GM21717 (cell line): ENCODE data around the gene TRANK1.
A peak's percentile ranks its signal among the peaks of the same experiment; 100 is the strongest.

Experiments used
- ATAC-seq: cut with Tn5 transposase; IDR thresholded peaks from one replicate; pipeline ENCODE4 v1.9.1; 2021; ENCODE audit warnings: mild to moderate bottlenecking, moderate library complexity; ENCODE audit not compliant: unreplicated experiment

TRANK1 gene

DNA sequence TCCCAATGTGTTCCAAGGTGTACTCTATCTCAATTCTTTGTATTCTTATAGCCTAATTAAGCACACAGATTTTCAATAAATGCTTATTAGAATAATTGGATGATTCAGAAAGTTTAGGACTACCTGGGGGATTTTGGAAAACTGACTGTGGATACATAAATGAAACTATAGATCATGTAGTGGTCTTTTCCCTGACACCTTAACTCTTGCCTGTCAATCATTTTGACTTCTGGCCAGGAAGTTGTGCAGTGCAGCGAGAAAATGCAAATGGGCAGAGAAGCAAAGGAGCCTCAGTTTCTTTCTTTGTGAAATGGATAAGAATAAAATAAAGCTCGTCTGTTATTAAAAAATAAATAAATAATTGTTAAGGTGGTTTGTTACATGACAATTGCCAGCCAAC is 133.1 kb downstream of the TRANK1 start:
- no peak for ATAC-seq

DNA sequence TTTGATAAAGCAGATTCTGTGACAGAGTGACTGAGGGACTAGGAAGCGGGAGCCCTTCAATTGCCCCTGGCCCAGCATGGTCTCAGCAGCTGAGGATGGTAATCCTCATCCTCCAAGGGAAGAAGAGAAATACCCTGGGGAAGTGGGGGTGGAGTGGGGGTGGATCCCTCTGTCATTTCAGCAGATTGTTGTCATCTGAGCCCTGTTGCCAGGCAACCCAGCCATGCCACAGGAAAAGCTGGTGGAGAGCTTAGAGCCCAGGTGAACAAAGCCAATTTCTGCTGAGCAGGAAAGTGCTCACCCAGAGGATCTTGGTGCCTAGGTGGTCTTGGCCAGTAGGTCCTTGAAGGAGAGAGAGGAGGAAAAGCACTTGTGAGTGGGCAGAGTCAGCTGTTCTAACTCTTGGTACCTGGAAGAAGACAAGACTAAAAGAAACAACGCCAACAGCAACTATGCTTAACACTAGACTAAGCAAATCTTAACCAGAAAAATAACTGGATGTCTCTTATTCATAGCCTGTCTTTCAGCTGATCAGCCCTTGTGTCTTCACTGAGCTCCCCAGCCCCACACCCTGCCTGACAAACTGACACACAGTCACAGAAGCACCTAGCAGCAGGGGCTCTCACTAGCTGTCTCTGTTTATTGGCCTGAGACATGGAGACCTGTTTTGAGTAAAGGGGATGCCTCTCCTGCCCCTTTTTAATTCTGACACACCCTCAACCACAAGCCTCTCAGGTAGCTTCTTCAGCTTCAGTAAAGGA is 140.4 kb downstream of the TRANK1 start:
- ATAC-seq: no peak

DNA sequence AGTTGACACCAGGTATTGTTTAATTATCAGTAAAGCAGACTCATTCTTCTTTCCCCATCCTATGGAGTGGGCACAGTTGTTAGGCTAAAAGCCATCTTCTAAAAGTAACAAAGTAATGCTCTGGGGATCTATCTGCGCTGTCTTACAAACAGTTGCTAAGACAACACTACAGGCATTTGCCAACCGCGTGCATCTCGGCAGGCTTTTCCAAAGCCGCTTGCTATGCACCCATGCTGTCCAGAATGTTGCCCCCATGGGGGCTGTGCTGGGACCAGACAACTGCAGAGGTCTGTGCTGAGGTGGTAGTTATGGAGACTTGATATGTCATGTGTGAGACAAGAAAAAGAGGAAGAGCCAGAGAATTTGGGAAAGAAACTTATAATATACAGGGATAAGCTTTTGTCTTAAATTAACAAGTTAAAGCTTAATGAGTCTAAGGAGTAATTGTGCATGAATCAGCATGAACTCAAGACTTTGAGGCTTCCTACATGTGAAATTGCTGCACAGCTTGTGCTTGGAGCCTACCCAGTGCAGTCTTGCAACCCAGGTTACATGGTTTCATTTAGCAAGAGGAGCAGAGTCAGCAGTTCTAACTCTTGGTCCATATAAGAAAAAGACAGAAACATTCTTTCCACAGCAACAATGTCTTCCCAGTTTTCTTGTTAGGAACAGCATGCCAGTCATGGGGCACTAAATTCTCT is 141.6 kb downstream of the TRANK1 start:
- no peak for ATAC-seq

DNA sequence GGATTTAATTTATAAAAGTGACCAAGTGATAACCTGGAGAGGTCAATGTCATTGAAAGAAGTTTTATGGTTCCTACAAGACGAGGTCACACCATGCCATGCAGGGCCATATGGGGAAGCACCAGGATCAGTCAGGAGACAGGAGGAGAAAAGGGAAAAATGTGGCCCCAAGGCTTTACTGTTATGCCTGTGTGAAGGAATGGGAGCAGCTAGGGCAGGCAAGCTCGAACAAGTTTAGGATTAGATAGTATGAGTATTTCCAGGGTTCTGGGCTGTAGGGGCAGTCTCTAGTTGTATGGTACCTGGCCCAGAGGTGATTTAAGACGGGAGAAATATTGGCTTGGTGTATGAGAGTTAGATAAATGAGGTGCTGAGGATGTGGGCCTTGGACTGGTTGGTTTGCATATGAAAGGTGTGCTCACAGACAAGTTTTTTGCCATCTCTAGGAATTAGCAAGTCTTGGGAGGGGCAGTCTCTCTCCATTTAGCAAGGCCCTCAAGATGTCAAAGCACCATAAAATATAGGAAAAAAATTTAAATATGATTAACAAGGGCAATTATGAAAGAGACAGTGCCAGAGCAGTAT is 144.2 kb downstream of the TRANK1 start:
- no peak for ATAC-seq

DNA sequence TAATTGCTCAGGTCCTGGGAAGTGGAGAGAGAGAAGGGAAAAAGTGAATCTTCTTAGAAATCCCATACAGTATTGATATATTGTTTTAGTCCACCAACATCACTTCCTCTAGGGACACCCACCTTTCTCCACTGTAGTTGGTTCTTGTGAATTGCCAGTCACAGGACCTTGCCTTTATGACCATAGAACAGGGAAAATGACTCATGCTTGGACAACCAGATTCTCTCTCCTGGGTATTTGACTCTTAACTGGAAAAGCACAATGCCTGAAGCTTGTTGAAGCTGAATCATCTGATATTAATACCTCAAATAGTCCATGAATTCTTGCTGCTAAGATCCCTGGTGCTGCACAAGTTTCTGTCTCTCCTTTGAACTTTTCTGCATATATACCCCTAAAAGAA is 148.0 kb downstream of the TRANK1 start:
- ATAC-seq: no peak

DNA sequence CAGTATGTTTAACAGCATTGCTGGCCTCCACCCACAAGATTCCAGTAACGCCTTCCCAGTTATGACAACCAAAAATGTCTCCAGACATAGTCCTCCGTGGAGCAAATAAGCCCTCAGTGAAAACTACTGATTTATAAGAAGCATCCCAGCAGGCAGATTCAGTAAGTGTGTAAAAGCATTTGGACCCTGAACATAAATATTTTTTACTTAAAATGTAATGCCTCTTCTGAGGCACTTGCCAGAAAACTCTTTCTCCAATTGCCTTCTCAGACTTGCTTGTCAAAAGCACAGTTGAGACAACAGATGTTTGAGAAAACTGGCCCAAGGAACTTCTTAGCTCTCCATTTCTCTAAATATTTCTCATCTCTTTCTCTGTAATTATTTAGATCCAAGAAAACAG is 148.7 kb downstream of the TRANK1 start:
- no peak for ATAC-seq

DNA sequence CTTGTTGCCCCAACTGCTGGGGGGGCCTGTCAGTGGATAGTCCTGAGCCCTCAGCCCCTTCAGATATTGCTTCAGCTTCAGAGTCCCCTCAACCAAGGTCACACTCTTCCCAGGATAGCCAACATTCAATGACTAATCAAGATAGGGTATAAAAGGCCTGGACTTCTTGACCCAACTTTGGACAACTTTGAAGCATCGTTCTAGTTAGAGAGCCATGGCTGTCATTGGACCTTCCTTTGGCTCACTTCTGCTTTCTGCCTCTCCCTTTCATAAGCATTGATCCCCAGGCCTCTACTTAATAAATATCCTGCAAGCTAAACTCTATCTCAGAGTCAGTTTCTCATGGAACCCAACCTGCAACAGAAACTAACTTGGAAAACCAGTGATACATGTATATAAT is 149.2 kb downstream of the TRANK1 start:
- no peak for ATAC-seq

DNA sequence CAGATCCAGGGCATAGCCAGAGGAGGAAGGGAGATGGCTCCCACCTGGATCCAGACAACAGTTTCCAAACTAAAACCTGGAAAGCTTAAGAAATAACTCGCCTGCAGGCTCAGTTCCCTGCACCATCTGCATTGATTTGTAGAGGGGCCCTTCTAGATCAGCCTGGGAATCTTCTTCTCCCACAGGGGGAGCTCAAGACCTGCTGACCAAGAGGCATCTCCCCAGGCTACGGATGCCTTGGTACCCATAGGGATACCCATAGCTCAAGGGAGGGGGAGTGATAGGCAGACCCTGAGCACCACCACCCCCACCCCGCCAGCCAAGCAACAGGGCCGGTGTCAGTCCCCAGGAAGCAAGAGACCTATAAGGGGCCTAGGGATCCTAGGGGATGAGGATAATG is 152.5 kb downstream of the TRANK1 start:
- no peak for ATAC-seq

DNA sequence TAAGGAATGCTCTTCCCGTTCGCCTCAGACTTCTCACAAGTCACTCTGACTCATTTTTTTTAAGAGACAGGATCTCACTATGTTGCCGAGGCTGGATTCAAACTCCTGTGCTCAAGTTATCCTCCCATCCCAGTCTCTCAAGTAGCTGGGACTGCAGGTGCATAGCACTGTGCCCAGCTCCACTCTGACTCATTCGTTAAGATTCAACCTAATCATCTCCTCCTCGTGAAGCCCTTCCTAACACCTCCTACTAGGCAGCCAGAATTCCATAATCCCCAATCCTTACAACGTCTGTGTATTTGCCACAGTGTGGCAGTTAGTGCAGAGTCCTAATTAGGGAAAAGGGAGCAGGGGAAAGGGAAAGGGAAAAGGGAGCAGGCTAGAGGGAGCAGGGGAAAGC is 154.1 kb downstream of the TRANK1 start:
- ATAC-seq: no peak

DNA sequence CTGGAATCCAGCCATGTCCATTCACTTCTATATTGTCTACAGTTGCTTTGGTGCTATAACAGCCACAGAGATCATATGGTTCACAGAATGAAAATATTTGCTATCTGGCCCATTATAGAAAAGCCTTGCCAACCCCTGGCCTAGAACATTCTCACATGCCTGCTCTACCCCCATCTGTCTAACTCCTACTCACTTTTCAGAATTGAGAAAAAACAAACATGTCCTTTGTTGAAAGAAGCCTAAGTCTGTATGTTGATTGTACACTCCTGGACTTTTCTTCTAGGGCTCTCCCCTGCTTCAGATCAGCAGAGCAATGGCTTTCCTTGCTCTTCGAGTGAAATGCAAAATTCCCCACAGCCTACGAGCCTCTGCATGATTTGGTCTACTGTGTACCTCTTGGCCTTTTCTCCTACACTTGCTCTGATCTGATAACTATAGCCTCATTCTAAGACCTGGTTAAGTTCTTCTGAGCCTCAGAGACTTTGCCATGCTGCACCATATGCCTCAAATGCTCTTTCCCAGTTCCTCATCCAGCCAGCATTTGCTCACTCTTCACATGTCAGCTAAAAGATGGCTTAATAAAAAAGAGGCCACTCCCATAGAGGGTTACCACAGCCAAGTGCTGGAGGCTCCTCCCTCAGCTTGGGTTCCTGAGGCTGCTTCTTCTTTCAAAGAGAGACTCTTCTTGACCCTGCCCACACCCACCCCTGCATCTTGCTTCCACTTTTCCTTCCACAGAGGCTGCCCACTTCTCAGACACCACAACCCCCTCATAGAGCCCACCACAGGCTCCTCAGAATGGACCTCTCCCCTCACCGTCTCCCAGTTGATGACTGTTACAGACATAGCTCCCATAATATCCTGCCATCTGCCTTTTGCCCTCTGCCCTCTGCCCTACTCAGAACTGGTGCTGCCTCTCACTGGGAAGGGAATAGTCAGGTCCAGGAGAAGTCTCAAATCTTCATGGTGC is 157.6 kb downstream of the TRANK1 start:
- no peak for ATAC-seq

DNA sequence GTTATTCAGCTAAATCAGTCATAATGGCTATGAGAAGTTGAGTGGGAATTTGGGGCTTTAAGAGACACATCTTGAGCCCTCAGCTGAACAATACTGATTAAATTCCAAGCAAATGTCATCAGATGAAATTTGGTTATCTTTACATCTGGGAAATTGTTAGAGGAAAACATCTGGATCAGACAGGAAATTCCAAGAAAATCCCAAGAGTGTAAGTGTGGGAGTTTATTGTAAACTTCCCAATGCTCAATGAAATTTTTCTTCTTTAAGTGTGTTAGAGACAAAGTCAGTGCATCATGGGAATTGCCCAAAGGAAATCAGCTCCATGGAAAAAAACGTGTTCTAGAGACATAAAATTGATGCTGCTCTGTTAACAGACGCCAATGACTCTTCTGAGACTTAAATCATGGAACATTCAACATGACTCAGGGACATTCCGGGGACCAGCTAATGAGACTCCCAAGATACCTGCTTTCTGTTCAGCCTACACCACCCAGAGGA is 160.7 kb downstream of the TRANK1 start:
- no peak for ATAC-seq

DNA sequence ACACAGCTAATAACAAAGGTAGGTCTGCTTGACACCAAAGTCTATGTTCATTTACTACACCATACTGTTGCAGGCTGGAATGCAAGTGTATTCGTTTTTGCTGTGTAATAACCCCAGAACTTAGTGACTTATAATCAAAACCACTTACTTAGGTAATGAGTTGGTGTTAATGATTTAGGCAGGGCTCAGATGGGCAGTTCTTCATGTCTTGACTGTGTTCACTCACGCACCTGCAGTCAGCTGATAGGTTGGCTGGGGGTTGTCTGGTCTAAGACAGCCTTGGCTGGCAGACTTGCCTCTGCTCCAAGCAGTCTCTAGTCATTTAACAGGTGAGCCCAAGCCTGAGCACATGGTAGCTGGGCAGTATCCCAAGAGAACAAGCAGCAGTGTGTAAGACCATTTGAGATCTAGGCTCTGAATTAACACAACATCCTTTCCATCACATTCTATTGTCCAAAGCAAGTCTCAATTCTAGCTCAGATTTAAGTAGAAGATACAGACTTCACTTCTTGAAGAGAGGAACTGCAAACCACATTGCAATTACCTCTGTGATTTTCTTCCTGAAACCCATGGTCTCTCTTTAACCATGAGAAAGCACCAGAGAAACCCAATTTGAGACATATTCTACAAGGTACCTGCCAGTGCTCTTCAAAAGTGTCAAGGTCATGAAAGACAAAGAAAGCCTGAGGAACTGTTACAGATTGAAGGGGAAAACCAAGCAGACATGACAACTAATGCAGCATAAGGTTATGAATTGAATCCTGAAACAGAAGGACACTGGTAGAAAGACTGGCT is 167.2 kb downstream of the TRANK1 start:
- peak; percentile 72 for ATAC-seq
